Body of pancreas (tissue), 4 donors: ENCODE measurements around the gene GRIP1. TPM values are rescaled to one million over a fixed set of nuclear protein-coding genes. Genes with fewer than 3 reads are reported as not detected.

ENCODE experiments used
- ATAC-seq: fragments of 150-250 bp; one replicate; pipeline ENCODE4 v1.9.1; 2016
- DNase-seq, 4 donors: peaks; one replicate each; pipeline ENCODE4 v3.0.0-alpha.2; 2019
- H3K27ac ChIP-seq, 4 donors: fragments of 200-600 bp; sonication (generic); 1 replicate in 3 of 4; 2 replicates in 1 of 4; pipeline versions ENCODE4 v1.5.1 to v1.6.1; 2016 to 2019; ENCODE audit warnings: mild to moderate bottlenecking in 1 of 4, mixed read lengths in 1 of 4, moderate library complexity in 1 of 4
- H3K27me3 ChIP-seq, 2 donors: fragments of 200-600 bp; sonication (generic); one replicate each; pipeline ENCODE4 v1.6.0; 2016; ENCODE audit warnings: mild to moderate bottlenecking in 1 of 2
- H3K36me3 ChIP-seq, 2 donors: fragments of 200-600 bp; sonication (generic); replicated peaks in 1 of 2; 2 replicates each; pipeline ENCODE4 v1.5.1; 2016; ENCODE audit warnings: low read depth in 2 of 2; ENCODE audit not compliant: insufficient read depth in 1 of 2
- H3K4me1 ChIP-seq: fragments of 200-600 bp; sonication (generic); one replicate; pipeline ENCODE4 v1.6.0; 2016
- H3K4me3 ChIP-seq, 2 donors: fragments of 200-600 bp; sonication (generic); 1 replicate in 1 of 2; 2 replicates in 1 of 2; pipeline ENCODE4 v1.5.1; 2016 to 2019
- H3K9me3 ChIP-seq, 3 donors: fragments of 200-600 bp; sonication (generic); 1 replicate in 2 of 3; 2 replicates in 1 of 3; pipeline ENCODE4 v1.5.1; 2016
- POLR2A ChIP-seq, 3 donors: fragments of 450-650 bp; IDR thresholded peaks; one replicate each; pipeline ENCODE4 v1.6.1; 2016; ENCODE audit warnings: antibody characterized with exemption in 3 of 3, mild to moderate bottlenecking in 2 of 3
- WGBS, 2 donors: methylation state at CpG; one replicate each; pipeline ENCODE4 v1.1.5; 2017; 5-methylcytosine and 5-hydroxymethylcytosine counted together
- intact Hi-C: fragments of 100-400 bp; cut with DNase I; formaldehyde crosslinking; loops from one replicate; pipeline ENCODE4 v1.15.1; 2023
- total RNA-seq, 2 donors: library from RNA; depleted of rRNA; stranded (reverse); fragments of >200 nt; gene quantifications; one replicate each; pipeline ENCODE4 v1.1.0, GENCODE V29; 2016
- TF ChIP-seq, protein P1 (sequence below), 7 experiments: fragments of 450-650 bp in 4 of 7; fragments of 200-600 bp in 3 of 7; sonication (generic) in 3 of 7; IDR thresholded peaks; one replicate each; pipeline ENCODE4 v1.5.1; 2016 to 2019; ENCODE audit warnings: antibody characterized with exemption in 7 of 7

GRIP1 gene
- total RNA-seq, 2 donors from 2014 or later, result 7.5 to 17.8 TPM

GRCh38 chr12:66548338-66549049 is 130.4 kb downstream of the GRIP1 start:
- no peak for TF ChIP-seq POLR2A (IDR thresholded peaks at IDR 0.05)
- TF ChIP-seq, protein P1, sequence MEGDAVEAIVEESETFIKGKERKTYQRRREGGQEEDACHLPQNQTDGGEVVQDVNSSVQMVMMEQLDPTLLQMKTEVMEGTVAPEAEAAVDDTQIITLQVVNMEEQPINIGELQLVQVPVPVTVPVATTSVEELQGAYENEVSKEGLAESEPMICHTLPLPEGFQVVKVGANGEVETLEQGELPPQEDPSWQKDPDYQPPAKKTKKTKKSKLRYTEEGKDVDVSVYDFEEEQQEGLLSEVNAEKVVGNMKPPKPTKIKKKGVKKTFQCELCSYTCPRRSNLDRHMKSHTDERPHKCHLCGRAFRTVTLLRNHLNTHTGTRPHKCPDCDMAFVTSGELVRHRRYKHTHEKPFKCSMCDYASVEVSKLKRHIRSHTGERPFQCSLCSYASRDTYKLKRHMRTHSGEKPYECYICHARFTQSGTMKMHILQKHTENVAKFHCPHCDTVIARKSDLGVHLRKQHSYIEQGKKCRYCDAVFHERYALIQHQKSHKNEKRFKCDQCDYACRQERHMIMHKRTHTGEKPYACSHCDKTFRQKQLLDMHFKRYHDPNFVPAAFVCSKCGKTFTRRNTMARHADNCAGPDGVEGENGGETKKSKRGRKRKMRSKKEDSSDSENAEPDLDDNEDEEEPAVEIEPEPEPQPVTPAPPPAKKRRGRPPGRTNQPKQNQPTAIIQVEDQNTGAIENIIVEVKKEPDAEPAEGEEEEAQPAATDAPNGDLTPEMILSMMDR (IDR thresholded peaks at IDR 0.05), result no peak
- Histone ChIP-seq H3K27ac (no peak overlapping the region), H3K4me1 (no peaks in the 10 kb centered on the region), H3K27me3 (no peaks in the 10 kb centered on the region), H3K36me3 (no peaks in the 10 kb centered on the region), H3K9me3 (no peaks in the 10 kb centered on the region), H3K4me3 (no peak overlapping the region)
- DNase-seq, result no peak
- intact Hi-C loops, result no loop called here
- WGBS, 2 donors, result 82 to 83% methylated on average over 4 of the region's 4 CpGs
- ATAC-seq, result no peak

DNA sequence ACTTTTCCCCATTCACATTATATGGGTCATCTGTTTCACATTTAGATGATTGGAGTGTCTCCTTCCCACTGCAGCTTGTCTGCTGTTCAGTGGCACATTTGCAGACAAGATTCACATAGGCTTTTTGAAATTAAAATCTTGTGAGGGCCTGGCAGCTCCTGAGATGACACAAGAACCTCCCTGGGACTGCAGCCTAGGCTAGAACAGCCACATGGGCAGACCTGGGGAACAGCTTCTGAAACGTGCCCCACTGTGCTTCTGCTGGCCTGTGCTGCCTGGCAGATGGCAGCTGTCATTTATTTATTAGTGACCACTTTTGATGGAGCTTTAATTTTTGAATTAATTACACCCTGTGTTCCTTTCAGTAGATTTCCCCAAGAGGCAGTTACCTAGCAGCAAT is 137.4 kb downstream of the GRIP1 start:
- ATAC-seq (no peak), DNase-seq (no peak)
- Histone ChIP-seq H3K27ac (no peak overlapping the region), H3K36me3 (no peaks in the 10 kb centered on the region), H3K27me3 (no peaks in the 10 kb centered on the region), H3K9me3 (no peaks in the 10 kb centered on the region), H3K4me1 (peaks cover 7% of the 10 kb centered on the region), H3K4me3 (no peak overlapping the region)
- TF ChIP-seq, protein P1 (IDR thresholded peaks at IDR 0.05), result no peak
- intact Hi-C loops, result no loop called here
- 64 to 88% methylated on average over 1 of the region's 1 CpG for WGBS, 2 donors

DNA sequence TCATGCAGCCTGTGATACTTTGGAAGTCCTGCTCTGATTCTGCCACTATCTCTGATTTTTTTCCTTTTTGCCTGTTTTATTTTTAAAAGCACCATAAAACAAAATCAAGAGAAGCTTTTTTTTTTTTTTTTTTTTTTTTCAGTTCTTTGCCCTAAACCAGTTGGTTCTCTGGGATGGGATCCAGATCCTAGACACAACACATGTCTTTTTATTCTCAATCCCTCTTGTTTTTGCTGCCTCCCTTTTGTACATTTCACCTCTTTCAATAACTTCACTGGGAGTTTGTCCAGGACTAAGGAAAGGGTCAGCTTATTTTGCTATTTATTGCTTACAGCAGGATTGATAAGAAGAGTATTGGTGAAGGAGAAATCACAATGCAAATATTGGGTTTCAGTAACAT is 139.4 kb downstream of the GRIP1 start:
- Histone ChIP-seq H3K4me3 (no peak overlapping the region), H3K9me3 (no peaks in the 10 kb centered on the region), H3K36me3 (no peaks in the 10 kb centered on the region), H3K27ac (no peak overlapping the region), H3K4me1 (peaks cover 7% of the 10 kb centered on the region), H3K27me3 (no peaks in the 10 kb centered on the region)
- DNase-seq (no peak), ATAC-seq (no peak)
- TF ChIP-seq, protein P1 (IDR thresholded peaks at IDR 0.05), result no peak
- no peak for TF ChIP-seq POLR2A (IDR thresholded peaks at IDR 0.05)
- intact Hi-C loops, result no loop called here

GRCh38 chr12:66538970-66539369 is 139.9 kb downstream of the GRIP1 start:
- no peaks in the 10 kb centered on the region for H3K27me3 ChIP-seq
- no peak for ATAC-seq
- no peak overlapping the region for H3K27ac ChIP-seq
- intact Hi-C loops, result no loop called here
- TF ChIP-seq, protein P1 (IDR thresholded peaks at IDR 0.05), result no peak
- no peak for TF ChIP-seq POLR2A (IDR thresholded peaks at IDR 0.05)
- no peak overlapping the region for H3K4me3 ChIP-seq
- no peak for DNase-seq
- H3K9me3 ChIP-seq, result no peaks in the 10 kb centered on the region
- no peaks in the 10 kb centered on the region for H3K36me3 ChIP-seq
- WGBS, 2 donors, result 92 to 94% methylated on average over 4 of the region's 4 CpGs
- peaks cover 7% of the 10 kb centered on the region for H3K4me1 ChIP-seq

DNA sequence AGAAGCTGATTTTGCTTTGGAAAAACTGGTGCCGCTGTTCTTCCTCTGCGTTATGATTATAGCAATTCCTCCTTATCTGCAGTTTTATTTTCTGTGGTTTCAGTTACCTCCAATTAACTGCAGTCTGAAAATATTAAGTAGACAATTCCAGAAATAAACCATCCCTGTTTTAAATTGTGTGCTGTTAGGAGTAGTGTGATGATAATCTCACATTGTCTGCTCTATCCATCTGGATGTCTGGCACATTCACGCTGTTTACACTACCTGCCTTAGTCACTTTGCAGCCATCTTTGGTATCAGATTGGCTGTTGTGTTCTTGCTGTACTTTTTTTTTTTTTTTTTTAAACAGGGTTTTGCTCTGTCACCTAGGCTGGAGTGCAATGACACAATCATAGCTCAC is 141.0 kb downstream of the GRIP1 start:
- peaks cover 7% of the 10 kb centered on the region for H3K4me1 ChIP-seq
- intact Hi-C loops, result no loop called here
- H3K9me3 ChIP-seq, result no peaks in the 10 kb centered on the region
- H3K27me3 ChIP-seq, result no peaks in the 10 kb centered on the region
- no peaks in the 10 kb centered on the region for H3K36me3 ChIP-seq
- TF ChIP-seq POLR2A (IDR thresholded peaks at IDR 0.05), result no peak
- TF ChIP-seq, protein P1 (IDR thresholded peaks at IDR 0.05), result no peak
- ATAC-seq (no peak), DNase-seq (no peak)
- no peak overlapping the region for H3K27ac ChIP-seq
- no peak overlapping the region for H3K4me3 ChIP-seq
- WGBS, 2 donors, result 94 to 98% methylated on average over 3 of the region's 3 CpGs
